Prostate gland (tissue), 2 donors: Measurements from ENCODE around the gene LSM12.

Experiments used
- POLR2A ChIP-seq: fragments of 450-650 bp; IDR thresholded peaks from one replicate; pipeline ENCODE4 v1.6.1; 2016; ENCODE audit warnings: antibody characterized with exemption, mild to moderate bottlenecking
- POLR2AphosphoS5 ChIP-seq: sonication (generic); formaldehyde crosslinking; IDR thresholded peaks from one replicate; pipeline ENCODE4 v1.6.1; 2017; ENCODE audit warnings: antibody characterized with exemption
- TF ChIP-seq, protein P1 (sequence below), 4 experiments: fragments of 200-600 bp in 2 of 4; fragments of 450-650 bp in 2 of 4; sonication (generic) in 2 of 4; IDR thresholded peaks; 1 replicate in 3 of 4; 2 replicates in 1 of 4; pipeline ENCODE4 v1.5.1; 2016 to 2019; ENCODE audit warnings: antibody characterized with exemption in 4 of 4, mild to moderate bottlenecking in 2 of 4, moderate library complexity in 2 of 4

DNA sequence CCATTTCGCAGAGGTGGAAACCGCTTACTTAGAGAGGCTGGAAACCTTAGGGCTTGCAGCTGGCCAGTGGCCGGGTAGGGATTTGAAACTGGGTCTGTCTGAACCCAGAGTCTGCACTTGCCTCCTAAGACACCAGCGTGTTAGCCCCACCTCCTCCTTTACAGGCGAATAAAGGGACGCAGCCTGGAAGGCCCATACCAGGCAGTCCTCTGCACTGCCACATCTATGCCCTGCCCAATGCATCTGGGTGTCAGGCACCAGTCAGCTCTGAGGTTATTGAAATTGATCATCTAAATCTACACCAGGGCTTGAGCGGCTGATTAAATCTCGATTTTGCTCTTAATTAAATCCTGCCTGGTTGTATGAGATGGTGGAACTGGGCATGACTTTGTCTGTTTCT lies 82.0 kb downstream of the LSM12 start:
- TF ChIP-seq POLR2A (no peak), POLR2AphosphoS5 (no peak)
- TF ChIP-seq, protein P1, sequence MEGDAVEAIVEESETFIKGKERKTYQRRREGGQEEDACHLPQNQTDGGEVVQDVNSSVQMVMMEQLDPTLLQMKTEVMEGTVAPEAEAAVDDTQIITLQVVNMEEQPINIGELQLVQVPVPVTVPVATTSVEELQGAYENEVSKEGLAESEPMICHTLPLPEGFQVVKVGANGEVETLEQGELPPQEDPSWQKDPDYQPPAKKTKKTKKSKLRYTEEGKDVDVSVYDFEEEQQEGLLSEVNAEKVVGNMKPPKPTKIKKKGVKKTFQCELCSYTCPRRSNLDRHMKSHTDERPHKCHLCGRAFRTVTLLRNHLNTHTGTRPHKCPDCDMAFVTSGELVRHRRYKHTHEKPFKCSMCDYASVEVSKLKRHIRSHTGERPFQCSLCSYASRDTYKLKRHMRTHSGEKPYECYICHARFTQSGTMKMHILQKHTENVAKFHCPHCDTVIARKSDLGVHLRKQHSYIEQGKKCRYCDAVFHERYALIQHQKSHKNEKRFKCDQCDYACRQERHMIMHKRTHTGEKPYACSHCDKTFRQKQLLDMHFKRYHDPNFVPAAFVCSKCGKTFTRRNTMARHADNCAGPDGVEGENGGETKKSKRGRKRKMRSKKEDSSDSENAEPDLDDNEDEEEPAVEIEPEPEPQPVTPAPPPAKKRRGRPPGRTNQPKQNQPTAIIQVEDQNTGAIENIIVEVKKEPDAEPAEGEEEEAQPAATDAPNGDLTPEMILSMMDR (IDR thresholded peaks at IDR 0.05): no peak
